ENCODE data around the gene GDF15. TPM values are rescaled to one million over a fixed set of nuclear protein-coding genes. Genes with fewer than 3 reads are reported as not detected.

Gene GDF15
- total and polyA plus RNA-seq, 2 experiments from 2014 or later, result 12.6 to 19.8 TPM

GRCh38 chr19:18438331-18439024 lies 52.5 kb downstream of the GDF15 start:
- H3K27ac Mint-ChIP-seq, result peak overlapping the region; percentile 72; the same call in 1 of the 2 replicates

More at GRCh38 chr19:18438331-18439024, 52.5 kb downstream of the GDF15 start:
- Mint-ChIP-seq H3K9me3 (peaks cover 4% of the 10 kb centered on the region), H3K4me3 (peak overlapping the region; percentile 49), H3K36me3 (ENCODE audit: low read depth) (peaks cover 26% of the 10 kb centered on the region), H3K27me3 (ENCODE audit: insufficient read depth, low read depth, poor library complexity) (peaks cover 34% of the 10 kb centered on the region), H3K4me1 (peaks cover 31% of the 10 kb centered on the region)
- no peak for TF ChIP-seq NANOG (IDR thresholded peaks at IDR 0.05; ENCODE audit: borderline replicate concordance)
- TF ChIP-seq ZNF331 (CRISPR knock-in tag; IDR thresholded peaks at IDR 0.05; ENCODE audit: low read depth), result no peak
- TF ChIP-seq STAT1 (IDR thresholded peaks at IDR 0.05; ENCODE audit: unreplicated experiment), result no peak
- TF ChIP-seq ZNF114 (CRISPR knock-in tag; IDR thresholded peaks at IDR 0.05), result no peak
- no peak for TF ChIP-seq CREB1 (CRISPR knock-in tag; IDR thresholded peaks at IDR 0.05; ENCODE audit: low read depth)
- TF ChIP-seq EZH2 (IDR thresholded peaks at IDR 0.05; ENCODE audit: low read depth, unreplicated experiment), result no peak
- no peak for TF ChIP-seq EZH2phosphoT487 (IDR thresholded peaks at IDR 0.05; ENCODE audit: unreplicated experiment)
- TF ChIP-seq, protein P1, sequence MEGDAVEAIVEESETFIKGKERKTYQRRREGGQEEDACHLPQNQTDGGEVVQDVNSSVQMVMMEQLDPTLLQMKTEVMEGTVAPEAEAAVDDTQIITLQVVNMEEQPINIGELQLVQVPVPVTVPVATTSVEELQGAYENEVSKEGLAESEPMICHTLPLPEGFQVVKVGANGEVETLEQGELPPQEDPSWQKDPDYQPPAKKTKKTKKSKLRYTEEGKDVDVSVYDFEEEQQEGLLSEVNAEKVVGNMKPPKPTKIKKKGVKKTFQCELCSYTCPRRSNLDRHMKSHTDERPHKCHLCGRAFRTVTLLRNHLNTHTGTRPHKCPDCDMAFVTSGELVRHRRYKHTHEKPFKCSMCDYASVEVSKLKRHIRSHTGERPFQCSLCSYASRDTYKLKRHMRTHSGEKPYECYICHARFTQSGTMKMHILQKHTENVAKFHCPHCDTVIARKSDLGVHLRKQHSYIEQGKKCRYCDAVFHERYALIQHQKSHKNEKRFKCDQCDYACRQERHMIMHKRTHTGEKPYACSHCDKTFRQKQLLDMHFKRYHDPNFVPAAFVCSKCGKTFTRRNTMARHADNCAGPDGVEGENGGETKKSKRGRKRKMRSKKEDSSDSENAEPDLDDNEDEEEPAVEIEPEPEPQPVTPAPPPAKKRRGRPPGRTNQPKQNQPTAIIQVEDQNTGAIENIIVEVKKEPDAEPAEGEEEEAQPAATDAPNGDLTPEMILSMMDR (conservative IDR thresholded peaks at IDR 0.05; ENCODE audit: low read depth in 2 of 2), result no peak
- TF ChIP-seq, protein P2, sequence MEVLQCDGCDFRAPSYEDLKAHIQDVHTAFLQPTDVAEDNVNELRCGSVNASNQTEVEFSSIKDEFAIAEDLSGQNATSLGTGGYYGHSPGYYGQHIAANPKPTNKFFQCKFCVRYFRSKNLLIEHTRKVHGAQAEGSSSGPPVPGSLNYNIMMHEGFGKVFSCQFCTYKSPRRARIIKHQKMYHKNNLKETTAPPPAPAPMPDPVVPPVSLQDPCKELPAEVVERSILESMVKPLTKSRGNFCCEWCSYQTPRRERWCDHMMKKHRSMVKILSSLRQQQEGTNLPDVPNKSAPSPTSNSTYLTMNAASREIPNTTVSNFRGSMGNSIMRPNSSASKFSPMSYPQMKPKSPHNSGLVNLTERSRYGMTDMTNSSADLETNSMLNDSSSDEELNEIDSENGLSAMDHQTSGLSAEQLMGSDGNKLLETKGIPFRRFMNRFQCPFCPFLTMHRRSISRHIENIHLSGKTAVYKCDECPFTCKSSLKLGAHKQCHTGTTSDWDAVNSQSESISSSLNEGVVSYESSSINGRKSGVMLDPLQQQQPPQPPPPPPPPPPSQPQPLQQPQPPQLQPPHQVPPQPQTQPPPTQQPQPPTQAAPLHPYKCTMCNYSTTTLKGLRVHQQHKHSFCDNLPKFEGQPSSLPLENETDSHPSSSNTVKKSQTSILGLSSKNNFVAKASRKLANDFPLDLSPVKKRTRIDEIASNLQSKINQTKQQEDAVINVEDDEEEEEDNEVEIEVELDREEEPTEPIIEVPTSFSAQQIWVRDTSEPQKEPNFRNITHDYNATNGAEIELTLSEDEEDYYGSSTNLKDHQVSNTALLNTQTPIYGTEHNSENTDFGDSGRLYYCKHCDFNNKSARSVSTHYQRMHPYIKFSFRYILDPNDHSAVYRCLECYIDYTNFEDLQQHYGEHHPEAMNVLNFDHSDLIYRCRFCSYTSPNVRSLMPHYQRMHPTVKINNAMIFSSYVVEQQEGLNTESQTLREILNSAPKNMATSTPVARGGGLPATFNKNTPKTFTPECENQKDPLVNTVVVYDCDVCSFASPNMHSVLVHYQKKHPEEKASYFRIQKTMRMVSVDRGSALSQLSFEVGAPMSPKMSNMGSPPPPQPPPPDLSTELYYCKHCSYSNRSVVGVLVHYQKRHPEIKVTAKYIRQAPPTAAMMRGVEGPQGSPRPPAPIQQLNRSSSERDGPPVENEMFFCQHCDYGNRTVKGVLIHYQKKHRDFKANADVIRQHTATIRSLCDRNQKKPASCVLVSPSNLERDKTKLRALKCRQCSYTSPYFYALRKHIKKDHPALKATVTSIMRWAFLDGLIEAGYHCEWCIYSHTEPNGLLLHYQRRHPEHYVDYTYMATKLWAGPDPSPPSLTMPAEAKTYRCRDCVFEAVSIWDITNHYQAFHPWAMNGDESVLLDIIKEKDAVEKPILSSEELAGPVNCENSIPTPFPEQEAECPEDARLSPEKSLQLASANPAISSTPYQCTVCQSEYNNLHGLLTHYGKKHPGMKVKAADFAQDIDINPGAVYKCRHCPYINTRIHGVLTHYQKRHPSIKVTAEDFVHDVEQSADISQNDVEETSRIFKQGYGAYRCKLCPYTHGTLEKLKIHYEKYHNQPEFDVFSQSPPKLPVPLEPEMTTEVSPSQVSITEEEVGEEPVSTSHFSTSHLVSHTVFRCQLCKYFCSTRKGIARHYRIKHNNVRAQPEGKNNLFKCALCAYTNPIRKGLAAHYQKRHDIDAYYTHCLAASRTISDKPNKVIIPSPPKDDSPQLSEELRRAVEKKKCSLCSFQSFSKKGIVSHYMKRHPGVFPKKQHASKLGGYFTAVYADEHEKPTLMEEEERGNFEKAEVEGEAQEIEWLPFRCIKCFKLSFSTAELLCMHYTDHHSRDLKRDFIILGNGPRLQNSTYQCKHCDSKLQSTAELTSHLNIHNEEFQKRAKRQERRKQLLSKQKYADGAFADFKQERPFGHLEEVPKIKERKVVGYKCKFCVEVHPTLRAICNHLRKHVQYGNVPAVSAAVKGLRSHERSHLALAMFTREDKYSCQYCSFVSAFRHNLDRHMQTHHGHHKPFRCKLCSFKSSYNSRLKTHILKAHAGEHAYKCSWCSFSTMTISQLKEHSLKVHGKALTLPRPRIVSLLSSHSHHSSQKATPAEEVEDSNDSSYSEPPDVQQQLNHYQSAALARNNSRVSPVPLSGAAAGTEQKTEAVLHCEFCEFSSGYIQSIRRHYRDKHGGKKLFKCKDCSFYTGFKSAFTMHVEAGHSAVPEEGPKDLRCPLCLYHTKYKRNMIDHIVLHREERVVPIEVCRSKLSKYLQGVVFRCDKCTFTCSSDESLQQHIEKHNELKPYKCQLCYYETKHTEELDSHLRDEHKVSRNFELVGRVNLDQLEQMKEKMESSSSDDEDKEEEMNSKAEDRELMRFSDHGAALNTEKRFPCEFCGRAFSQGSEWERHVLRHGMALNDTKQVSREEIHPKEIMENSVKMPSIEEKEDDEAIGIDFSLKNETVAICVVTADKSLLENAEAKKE (CRISPR knock-in tag; IDR thresholded peaks at IDR 0.05), result no peak
- H3K36me3 ChIP-seq (ENCODE audit: insufficient read depth), result no peaks in the 10 kb centered on the region
- peak overlapping the region; percentile 76; the same call in 1 of the 2 replicates for H2AFZ ChIP-seq
- peak; percentile 64 for DNase-seq (ENCODE audit: low spot score)
- H3K4me3 ChIP-seq, result peak overlapping the region; percentile 79
- ATAC-seq, result peak; percentile 13
- no peaks in the 10 kb centered on the region for H3K79me2 ChIP-seq (replicated peaks; ENCODE audit: insufficient read depth)
- no peaks in the 10 kb centered on the region for H3K9me2 ChIP-seq (ENCODE audit: insufficient read depth)
- H4K20me1 ChIP-seq (replicated peaks; ENCODE audit: insufficient read depth), result peaks cover 3% of the 10 kb centered on the region
- H3K4me1 ChIP-seq (ENCODE audit: insufficient read depth), result peaks cover 24% of the 10 kb centered on the region
- peak overlapping the region; percentile 78; the same call in 1 of the 2 replicates for H3K27ac ChIP-seq (ENCODE audit: low read depth)
- peaks cover 30% of the 10 kb centered on the region; the same call in 1 of the 2 replicates for H3F3A ChIP-seq (replicated peaks; ENCODE audit: low read depth)
- peak overlapping the region; percentile 82 for H3K4me2 ChIP-seq
- no peaks in the 10 kb centered on the region for H3K27me3 ChIP-seq (ENCODE audit: insufficient read depth)

Small RNA genes lying within 50 kb of the gene (microRNA-seq; reads per million reads assigned to microRNA genes)
- gene MIR3189, result not detected

Small RNA genes lying within 50 kb of the gene (small RNA-seq; reads per million reads assigned to genes)
- gene MIR3189 (ENCODE audit: low replicate concordance), result not detected

Other genes starting within 250 kb of the GDF15 start
- gene PIK3R2, start 233.0 kb upstream of the GDF15 start, total RNA-seq (2014; rRNA removed; shearing (Covaris generic)), result 37.1 and 66.6 TPM in 2 replicates
- 8.5 and 9.8 TPM in 2 replicates for gene PIK3R2, start 233.0 kb upstream of the GDF15 start, polyA plus RNA-seq (2016; fragmentation: Nextera tagmentation; extraction: Ambion mirVana)
- 17.1 and 27.4 TPM in 2 replicates for gene IFI30, start 212.3 kb upstream of the GDF15 start, total RNA-seq (2014; rRNA removed; shearing (Covaris generic))
- 31.9 and 34.4 TPM in 2 replicates for gene IFI30, start 212.3 kb upstream of the GDF15 start, polyA plus RNA-seq (2016; fragmentation: Nextera tagmentation; extraction: Ambion mirVana)
- 41.9 and 81.3 TPM in 2 replicates for gene MPV17L2, start 192.9 kb upstream of the GDF15 start, total RNA-seq (2014; rRNA removed; shearing (Covaris generic))
- 38.7 and 40.2 TPM in 2 replicates for gene MPV17L2, start 192.9 kb upstream of the GDF15 start, polyA plus RNA-seq (2016; fragmentation: Nextera tagmentation; extraction: Ambion mirVana)
- 9.7 and 11.6 TPM in 2 replicates for gene RAB3A, start 182.1 kb upstream of the GDF15 start, total RNA-seq (2014; rRNA removed; shearing (Covaris generic))
- gene RAB3A, start 182.1 kb upstream of the GDF15 start, polyA plus RNA-seq (2016; fragmentation: Nextera tagmentation; extraction: Ambion mirVana), result 20.3 and 24.1 TPM in 2 replicates
- 3.6 and 7.1 TPM in 2 replicates for gene PDE4C, start 159.7 kb upstream of the GDF15 start, total RNA-seq (2014; rRNA removed; shearing (Covaris generic))
- 1.6 and 2.5 TPM in 2 replicates for gene PDE4C, start 159.7 kb upstream of the GDF15 start, polyA plus RNA-seq (2016; fragmentation: Nextera tagmentation; extraction: Ambion mirVana)
- gene IQCN, start 111.7 kb upstream of the GDF15 start, total RNA-seq (2014; rRNA removed; shearing (Covaris generic)), result 0.35 and 0.89 TPM in 2 replicates
- gene IQCN, start 111.7 kb upstream of the GDF15 start, polyA plus RNA-seq (2016; fragmentation: Nextera tagmentation; extraction: Ambion mirVana), result 0.10 TPM in 1 of 2 replicates, not detected in the other
- gene JUND, start 104.5 kb upstream of the GDF15 start, total RNA-seq (2014; rRNA removed; shearing (Covaris generic)), result 154 and 181 TPM in 2 replicates
- gene JUND, start 104.5 kb upstream of the GDF15 start, polyA plus RNA-seq (2016; fragmentation: Nextera tagmentation; extraction: Ambion mirVana), result 40.0 and 52.5 TPM in 2 replicates
- gene LSM4, start 63.1 kb upstream of the GDF15 start, total RNA-seq (2014; rRNA removed; shearing (Covaris generic)), result 511 and 591 TPM in 2 replicates
- gene LSM4, start 63.1 kb upstream of the GDF15 start, polyA plus RNA-seq (2016; fragmentation: Nextera tagmentation; extraction: Ambion mirVana), result 637 and 641 TPM in 2 replicates
- gene PGPEP1, start 45.6 kb upstream of the GDF15 start, total RNA-seq (2014; rRNA removed; shearing (Covaris generic)), result 18.9 and 27.6 TPM in 2 replicates
- 15.5 and 19.4 TPM in 2 replicates for gene PGPEP1, start 45.6 kb upstream of the GDF15 start, polyA plus RNA-seq (2016; fragmentation: Nextera tagmentation; extraction: Ambion mirVana)
- gene LRRC25, start 11.5 kb downstream of the GDF15 start, total RNA-seq (2014; rRNA removed; shearing (Covaris generic)), result 0.17 TPM in 1 of 2 replicates, not detected in the other
- gene LRRC25, start 11.5 kb downstream of the GDF15 start, polyA plus RNA-seq (2016; fragmentation: Nextera tagmentation; extraction: Ambion mirVana), result 0.14 and 0.24 TPM in 2 replicates
- gene SSBP4, start 33.2 kb downstream of the GDF15 start, total RNA-seq (2014; rRNA removed; shearing (Covaris generic)), result 42.8 and 44.4 TPM in 2 replicates
- 47.9 and 52.0 TPM in 2 replicates for gene SSBP4, start 33.2 kb downstream of the GDF15 start, polyA plus RNA-seq (2016; fragmentation: Nextera tagmentation; extraction: Ambion mirVana)
- gene ISYNA1, start 52.0 kb downstream of the GDF15 start, total RNA-seq (2014; rRNA removed; shearing (Covaris generic)), result 199 and 208 TPM in 2 replicates
- gene ISYNA1, start 52.0 kb downstream of the GDF15 start, polyA plus RNA-seq (2016; fragmentation: Nextera tagmentation; extraction: Ambion mirVana), result 191 and 217 TPM in 2 replicates
- gene ELL, start 135.9 kb downstream of the GDF15 start, total RNA-seq (2014; rRNA removed; shearing (Covaris generic)), result 16.2 and 20.1 TPM in 2 replicates
- 9.1 and 11.3 TPM in 2 replicates for gene ELL, start 135.9 kb downstream of the GDF15 start, polyA plus RNA-seq (2016; fragmentation: Nextera tagmentation; extraction: Ambion mirVana)
- gene FKBP8, start 157.4 kb downstream of the GDF15 start, total RNA-seq (2014; rRNA removed; shearing (Covaris generic)), result 291 and 367 TPM in 2 replicates
- gene FKBP8, start 157.4 kb downstream of the GDF15 start, polyA plus RNA-seq (2016; fragmentation: Nextera tagmentation; extraction: Ambion mirVana), result 158 and 164 TPM in 2 replicates
- gene KXD1, start 171.7 kb downstream of the GDF15 start, total RNA-seq (2014; rRNA removed; shearing (Covaris generic)), result 162 and 164 TPM in 2 replicates
- gene KXD1, start 171.7 kb downstream of the GDF15 start, polyA plus RNA-seq (2016; fragmentation: Nextera tagmentation; extraction: Ambion mirVana), result 108 and 111 TPM in 2 replicates
- 627 and 649 TPM in 2 replicates for gene UBA52, start 185.7 kb downstream of the GDF15 start, total RNA-seq (2014; rRNA removed; shearing (Covaris generic))
- 1,301 and 1,361 TPM in 2 replicates for gene UBA52, start 185.7 kb downstream of the GDF15 start, polyA plus RNA-seq (2016; fragmentation: Nextera tagmentation; extraction: Ambion mirVana)
- gene REX1BD, start 202.6 kb downstream of the GDF15 start, total RNA-seq (2014; rRNA removed; shearing (Covaris generic)), result 121 and 124 TPM in 2 replicates
- 135 and 138 TPM in 2 replicates for gene REX1BD, start 202.6 kb downstream of the GDF15 start, polyA plus RNA-seq (2016; fragmentation: Nextera tagmentation; extraction: Ambion mirVana)
- gene CRLF1, start 220.6 kb downstream of the GDF15 start, total RNA-seq (2014; rRNA removed; shearing (Covaris generic)), result 17.1 and 18.1 TPM in 2 replicates
- gene CRLF1, start 220.6 kb downstream of the GDF15 start, polyA plus RNA-seq (2016; fragmentation: Nextera tagmentation; extraction: Ambion mirVana), result 19.7 and 22.9 TPM in 2 replicates
- gene TMEM59L, start 226.7 kb downstream of the GDF15 start, total RNA-seq (2014; rRNA removed; shearing (Covaris generic)), result 6.8 and 9.8 TPM in 2 replicates
- gene TMEM59L, start 226.7 kb downstream of the GDF15 start, polyA plus RNA-seq (2016; fragmentation: Nextera tagmentation; extraction: Ambion mirVana), result 15.7 and 16.2 TPM in 2 replicates

All from GM23338 (cell line).